Lower leg skin (tissue), 3 donors: ENCODE measurements around the gene ESYT3.

ENCODE experiments used
- POLR2A ChIP-seq, 2 donors: fragments of 450-650 bp; IDR thresholded peaks; one replicate each; pipeline ENCODE4 v1.6.1; 2016 to 2017; ENCODE audit warnings: antibody characterized with exemption in 2 of 2, mild to moderate bottlenecking in 1 of 2, moderate library complexity in 1 of 2
- TF ChIP-seq, protein P1 (sequence below), 3 donors: fragments of 450-650 bp; IDR thresholded peaks; one replicate each; pipeline ENCODE4 v1.5.1; 2016; ENCODE audit warnings: antibody characterized with exemption in 3 of 3, mild to moderate bottlenecking in 3 of 3, moderate library complexity in 2 of 3

DNA sequence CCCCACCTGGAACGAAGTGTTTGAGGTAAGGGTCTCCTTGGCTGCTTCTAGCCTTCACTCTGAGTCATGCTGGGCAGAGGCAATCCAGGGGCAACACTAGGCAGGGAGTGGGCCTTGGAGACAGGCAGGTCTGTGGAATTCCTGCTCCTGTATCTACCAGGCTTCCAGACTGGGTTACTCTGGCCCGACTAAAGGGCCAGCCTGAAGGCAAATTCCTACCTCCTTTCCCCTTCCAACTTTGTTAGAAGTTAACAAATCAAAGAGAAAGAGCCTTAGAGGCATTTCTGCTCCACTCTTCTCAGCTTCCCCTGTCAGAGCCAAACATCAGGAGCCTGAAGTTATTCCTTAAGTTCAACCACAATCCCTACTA, 30.1 kb downstream of the ESYT3 start:
- TF ChIP-seq, protein P1, sequence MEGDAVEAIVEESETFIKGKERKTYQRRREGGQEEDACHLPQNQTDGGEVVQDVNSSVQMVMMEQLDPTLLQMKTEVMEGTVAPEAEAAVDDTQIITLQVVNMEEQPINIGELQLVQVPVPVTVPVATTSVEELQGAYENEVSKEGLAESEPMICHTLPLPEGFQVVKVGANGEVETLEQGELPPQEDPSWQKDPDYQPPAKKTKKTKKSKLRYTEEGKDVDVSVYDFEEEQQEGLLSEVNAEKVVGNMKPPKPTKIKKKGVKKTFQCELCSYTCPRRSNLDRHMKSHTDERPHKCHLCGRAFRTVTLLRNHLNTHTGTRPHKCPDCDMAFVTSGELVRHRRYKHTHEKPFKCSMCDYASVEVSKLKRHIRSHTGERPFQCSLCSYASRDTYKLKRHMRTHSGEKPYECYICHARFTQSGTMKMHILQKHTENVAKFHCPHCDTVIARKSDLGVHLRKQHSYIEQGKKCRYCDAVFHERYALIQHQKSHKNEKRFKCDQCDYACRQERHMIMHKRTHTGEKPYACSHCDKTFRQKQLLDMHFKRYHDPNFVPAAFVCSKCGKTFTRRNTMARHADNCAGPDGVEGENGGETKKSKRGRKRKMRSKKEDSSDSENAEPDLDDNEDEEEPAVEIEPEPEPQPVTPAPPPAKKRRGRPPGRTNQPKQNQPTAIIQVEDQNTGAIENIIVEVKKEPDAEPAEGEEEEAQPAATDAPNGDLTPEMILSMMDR (IDR thresholded peaks at IDR 0.05), result no peak
- no peak for TF ChIP-seq POLR2A (IDR thresholded peaks at IDR 0.05)
